A549 treated with dexamethasone at 1 μM for 4 hours (cell line): Measurements from ENCODE around the gene CAPN14. TPM values are rescaled to one million over a fixed set of nuclear protein-coding genes. Genes with fewer than 3 reads are reported as not detected.

Source experiments
- total RNA-seq: library from RNA; stranded (reverse); fragments of 200-300 nt; extraction: Qiagen RNA extraction; gene quantifications from 5 replicates; pipeline ENCODE4 v1.2.3, GENCODE V29; 2022

CAPN14 gene, protein sequence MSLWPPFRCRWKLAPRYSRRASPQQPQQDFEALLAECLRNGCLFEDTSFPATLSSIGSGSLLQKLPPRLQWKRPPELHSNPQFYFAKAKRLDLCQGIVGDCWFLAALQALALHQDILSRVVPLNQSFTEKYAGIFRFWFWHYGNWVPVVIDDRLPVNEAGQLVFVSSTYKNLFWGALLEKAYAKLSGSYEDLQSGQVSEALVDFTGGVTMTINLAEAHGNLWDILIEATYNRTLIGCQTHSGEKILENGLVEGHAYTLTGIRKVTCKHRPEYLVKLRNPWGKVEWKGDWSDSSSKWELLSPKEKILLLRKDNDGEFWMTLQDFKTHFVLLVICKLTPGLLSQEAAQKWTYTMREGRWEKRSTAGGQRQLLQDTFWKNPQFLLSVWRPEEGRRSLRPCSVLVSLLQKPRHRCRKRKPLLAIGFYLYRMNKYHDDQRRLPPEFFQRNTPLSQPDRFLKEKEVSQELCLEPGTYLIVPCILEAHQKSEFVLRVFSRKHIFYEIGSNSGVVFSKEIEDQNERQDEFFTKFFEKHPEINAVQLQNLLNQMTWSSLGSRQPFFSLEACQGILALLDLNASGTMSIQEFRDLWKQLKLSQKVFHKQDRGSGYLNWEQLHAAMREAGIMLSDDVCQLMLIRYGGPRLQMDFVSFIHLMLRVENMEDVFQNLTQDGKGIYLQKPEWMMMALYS
- total RNA-seq, result 0.04 to 0.06 TPM (median 0.05 TPM) in 4 of 5 replicates, not detected in the other

DNA sequence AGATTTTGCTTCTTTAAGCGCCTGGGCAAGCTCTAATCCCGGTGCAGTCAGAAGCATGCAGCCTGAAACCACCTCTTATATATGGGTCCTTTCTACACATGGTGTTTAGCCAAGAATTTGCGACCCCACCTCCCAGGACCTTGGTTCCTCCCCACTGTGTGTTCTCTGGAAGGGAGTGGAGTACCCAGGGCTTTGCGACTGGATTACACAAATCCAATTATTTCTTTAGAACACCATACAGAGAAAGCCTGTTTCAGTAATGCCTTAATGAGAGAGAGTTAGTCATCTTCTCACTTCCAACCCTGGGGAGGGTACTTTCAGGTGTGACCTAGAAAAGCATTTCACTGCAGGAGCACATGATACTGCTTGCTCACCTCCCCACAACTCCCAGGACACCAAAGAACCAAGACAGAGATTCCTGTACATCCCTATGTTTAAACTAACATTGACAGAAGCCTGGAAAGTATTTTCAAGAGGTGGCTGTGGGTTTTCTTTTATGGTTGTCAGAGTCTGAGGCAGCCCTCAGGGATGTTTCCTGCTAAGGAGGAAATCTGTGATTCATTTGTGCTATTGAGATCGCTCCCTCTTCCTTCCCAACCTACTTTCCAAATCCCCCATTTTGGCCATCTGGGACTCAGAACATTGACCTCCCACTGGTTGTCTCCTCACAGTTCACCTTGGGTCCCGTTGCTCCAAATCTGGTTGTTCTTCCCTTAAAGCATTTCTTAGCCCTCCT, at the start of gene CAPN14:
Gene CAPN14 (minus strand): TSS at position 51 of the 736 bp plus-strand sequence. CDS start 12,068 bp downstream, outside the sequence.

DNA sequence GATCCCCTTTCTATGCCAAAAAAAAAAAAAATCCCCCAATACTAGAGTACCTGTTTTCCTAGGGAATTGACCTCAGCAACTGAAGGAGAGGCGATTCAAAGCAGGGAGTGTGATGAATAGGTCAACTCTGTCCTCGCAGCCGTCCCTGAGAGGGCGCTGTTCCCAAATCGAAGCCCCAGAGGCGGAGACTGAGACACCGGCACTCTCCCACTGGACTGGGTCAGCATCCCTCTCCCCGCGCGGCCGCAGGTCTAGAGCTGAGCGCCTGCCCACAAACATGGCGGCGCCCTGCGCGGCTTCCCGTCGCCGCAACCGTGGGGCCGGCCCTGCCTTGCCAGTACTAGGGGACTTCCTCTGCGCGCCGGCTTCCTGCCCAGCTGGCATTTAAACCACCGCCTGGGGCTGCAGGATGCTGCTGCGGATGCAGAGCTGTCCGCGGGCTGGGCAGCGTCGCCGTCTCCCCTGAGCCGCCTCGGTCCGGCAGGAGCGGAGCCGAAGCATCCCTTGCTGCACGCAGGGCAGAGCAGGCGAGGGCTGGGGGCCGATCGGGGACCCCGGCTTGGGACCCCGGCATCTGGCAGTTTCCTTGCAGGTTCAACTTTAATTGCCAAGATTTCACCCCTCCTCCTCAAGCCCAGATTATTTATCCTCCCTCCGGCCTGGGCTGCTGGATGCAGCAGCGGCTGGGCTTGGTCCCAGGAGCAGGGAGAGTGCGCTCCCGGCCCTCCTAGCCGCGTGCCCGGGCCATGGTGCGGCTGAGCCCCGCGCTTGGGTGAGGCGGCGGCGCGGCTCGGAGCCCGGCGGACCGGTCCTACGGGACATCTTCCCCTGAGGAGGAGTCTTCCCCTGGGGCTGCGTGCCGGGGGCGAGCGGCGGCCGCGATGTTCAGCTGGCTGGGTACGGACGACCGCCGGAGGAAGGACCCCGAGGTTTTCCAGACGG, 16.7 kb upstream of the CAPN14 start, which contains the start of gene EHD3:
Gene EHD3 (plus strand): TSS at position 412 of the 942 bp plus-strand sequence. CDS start 470 bp downstream, at position 882.

DNA sequence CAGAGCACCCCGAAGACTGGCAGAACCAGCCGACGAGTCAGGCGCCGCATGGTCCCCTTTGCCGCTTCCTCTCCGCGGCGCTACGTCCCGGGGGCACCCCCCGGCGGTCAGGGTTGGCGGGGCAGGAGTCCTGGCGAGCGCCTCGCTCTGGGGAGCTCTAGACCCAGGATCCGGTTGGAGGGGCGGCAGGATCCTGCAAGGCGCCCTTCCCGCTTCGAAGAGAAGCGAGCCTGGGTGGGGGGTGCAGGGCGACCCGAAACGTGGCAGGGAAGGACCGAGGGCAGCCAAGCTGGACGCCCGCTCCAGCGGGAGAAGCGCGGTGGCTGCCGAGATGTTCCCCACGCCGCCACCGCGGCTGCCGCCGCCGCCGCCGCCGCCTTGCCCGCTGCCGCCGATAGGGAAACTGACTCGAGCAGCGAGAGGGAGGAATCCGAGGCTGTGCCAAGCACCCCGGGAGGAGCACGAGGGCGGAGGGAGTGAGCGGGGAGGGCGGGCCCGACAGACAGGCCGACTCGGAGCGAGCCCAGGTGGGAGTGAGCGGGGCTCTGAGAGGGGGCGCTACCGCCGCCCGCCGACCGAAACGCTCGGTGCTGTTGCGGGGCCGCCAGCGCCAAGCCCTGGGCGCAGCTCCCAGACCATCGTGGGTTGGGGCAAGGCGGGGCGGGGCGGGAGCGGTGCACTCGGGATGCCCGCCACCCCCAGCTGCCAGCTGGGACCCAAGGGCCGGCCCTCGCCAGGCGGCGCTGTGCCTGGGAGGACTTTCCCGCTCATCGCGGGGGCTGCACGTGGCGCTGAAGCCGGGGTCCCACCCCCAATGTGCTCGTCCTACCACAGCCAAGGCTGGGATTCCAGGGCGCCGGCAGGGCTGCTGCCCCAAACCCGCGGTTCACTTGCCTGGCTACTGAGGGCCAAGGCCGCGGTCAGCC, 79.0 kb downstream of the CAPN14 start, which contains the start of gene GALNT14:
Gene GALNT14 (minus strand): TSS at position 404 of the 926 bp plus-strand sequence. CDS start 354 bp downstream, at position 50.

Other genes with a start within 250 kb of the CAPN14 start
- 43.5 to 47.4 TPM (median 44.3 TPM) in 5 replicates for gene GALNT14, start 79.1 kb downstream of the CAPN14 start, total RNA-seq
- 6.2 to 8.5 TPM (median 7.5 TPM) in 5 replicates for gene EHD3, start 16.6 kb upstream of the CAPN14 start, total RNA-seq
- 0.83 to 1.6 TPM (median 1.1 TPM) in 5 replicates for gene XDH, start 197.2 kb upstream of the CAPN14 start, total RNA-seq